CD4-positive, alpha-beta T cell treated with Interleukin-2 at 100 ng/mL for 4 hours (primary cell): Measurements from ENCODE around the gene EVA1C.
"Not testable (repeated sequence)": the region's sequence is repeated elsewhere in the genome, so short reads cannot be mapped to it uniquely, and the experiment has no call there.

Experiments
- DNase-seq: peaks from one replicate; pipeline ENCODE4 v3.0.0-alpha.2; 2020; ENCODE audit warnings: low spot score

EVA1C gene

GRCh38 chr21:32424674-32425073, 12.2 kb downstream of the EVA1C start:
- DNase-seq, result no peak

GRCh38 chr21:32425628-32426027, 13.1 kb downstream of the EVA1C start:
- DNase-seq, result no peak

- DNase-seq, result no peak
Observed at GRCh38 chr21:32426066-32426465, 13.6 kb downstream of the EVA1C start.

GRCh38 chr21:32426592-32427051, 14.1 kb downstream of the EVA1C start:
- no peak for DNase-seq

- no peak for DNase-seq
Observed at GRCh38 chr21:32427958-32428623, 15.6 kb downstream of the EVA1C start.

GRCh38 chr21:32432982-32433660, 20.6 kb downstream of the EVA1C start:
- DNase-seq, result not testable (repeated sequence)

GRCh38 chr21:32437729-32438128, 25.2 kb downstream of the EVA1C start:
- no peak for DNase-seq

GRCh38 chr21:32442566-32443318, 30.2 kb downstream of the EVA1C start:
- DNase-seq, result no peak

- no peak for DNase-seq
Observed at GRCh38 chr21:32445101-32445500, 32.6 kb downstream of the EVA1C start.

- not testable (repeated sequence) for DNase-seq
Observed at GRCh38 chr21:32446440-32446839, 33.9 kb downstream of the EVA1C start.

- no peak for DNase-seq
Observed at GRCh38 chr21:32447224-32447623, 34.7 kb downstream of the EVA1C start.

GRCh38 chr21:32448803-32449594, 36.5 kb downstream of the EVA1C start:
- DNase-seq, result no peak

- DNase-seq, result not testable (repeated sequence)
Observed at GRCh38 chr21:32450881-32451701, 38.6 kb downstream of the EVA1C start.

- not testable (repeated sequence) for DNase-seq
Observed at GRCh38 chr21:32452191-32452590, 39.7 kb downstream of the EVA1C start.

GRCh38 chr21:32452641-32453040, 40.1 kb downstream of the EVA1C start:
- no peak for DNase-seq

- DNase-seq, result no peak
Observed at GRCh38 chr21:32455548-32455947, 43.0 kb downstream of the EVA1C start.

- no peak for DNase-seq
Observed at GRCh38 chr21:32456497-32456918, 44.0 kb downstream of the EVA1C start.

GRCh38 chr21:32457360-32457840, 44.9 kb downstream of the EVA1C start:
- DNase-seq, result no peak

GRCh38 chr21:32457962-32458361, 45.5 kb downstream of the EVA1C start:
- no peak for DNase-seq

GRCh38 chr21:32459972-32460371, 47.5 kb downstream of the EVA1C start:
- DNase-seq, result no peak

GRCh38 chr21:32461503-32461902, 49.0 kb downstream of the EVA1C start:
- DNase-seq, result no peak
